IMR-90 (cell line): ENCODE data around the gene FCRL5. TPM values are rescaled to one million over a fixed set of nuclear protein-coding genes. Genes with fewer than 3 reads are reported as not detected.
"Not testable (repeated sequence)": the region's sequence is repeated elsewhere in the genome, so short reads cannot be mapped to it uniquely, and the experiment has no call there.

Experiments
- ATAC-seq: fragments of 200-7000 bp; cut with Tn5 transposase; 2 replicates; pipeline ENCODE4 v1.9.1; 2020; ENCODE audit warnings: low read depth, mild to moderate bottlenecking, moderate library complexity
- BruUV-seq: library from RNA; stranded (reverse); fragments of 400-500 nt; replicated peaks from 2 replicates; lab custom pipeline; 2021; lab: Mats Ljungman, UMichigan
- CTCF ChIA-PET: fragments of 300-600 bp; formaldehyde crosslinking; extraction: SDS; loops from one replicate; lab custom pipeline; 2021; ENCODE audit warnings: antibody characterized with exemption; lab: Yijun Ruan, JAX
- POLR2A ChIA-PET: fragments of 300-600 bp; sonication (Branson Sonifier 250); formaldehyde crosslinking; loops from one replicate; lab custom pipeline; 2022; ENCODE audit warnings: antibody characterized with exemption; ENCODE audit not compliant: unreplicated experiment; lab: Charles Lee
- DNase-seq: peaks from one replicate; pipeline ENCODE4 v3.0.0; 2013
- H2AFZ ChIP-seq: replicated peaks from 2 replicates; pipeline ENCODE3; 2013; ENCODE audit warnings: low read length, mild to moderate bottlenecking; ENCODE audit not compliant: poor library complexity
- H2AK5ac ChIP-seq: 2 replicates; pipeline ENCODE4 v1.6.1; 2013; ENCODE audit warnings: low read depth, low read length, inconsistent platforms
- H2AK9ac ChIP-seq: replicated peaks from 2 replicates; pipeline ENCODE3; 2013; ENCODE audit warnings: mild to moderate bottlenecking, low read depth, low read length, moderate library complexity; ENCODE audit not compliant: poor library complexity
- H2BK120ac ChIP-seq: 2 replicates; pipeline ENCODE4 v1.6.1; 2013; ENCODE audit warnings: low read depth, low read length, inconsistent platforms
- H2BK15ac ChIP-seq: 3 replicates; pipeline ENCODE4 v1.6.1; 2013; ENCODE audit warnings: low read depth, low read length, inconsistent platforms
- H2BK20ac ChIP-seq: 2 replicates; pipeline ENCODE4 v1.6.1; 2013; ENCODE audit warnings: low read depth, mild to moderate bottlenecking, inconsistent platforms, low read length, moderate library complexity
- H2BK5ac ChIP-seq: 2 replicates; pipeline ENCODE4 v1.6.1; 2013; ENCODE audit warnings: mild to moderate bottlenecking, low read depth, low read length, inconsistent platforms; ENCODE audit not compliant: poor library complexity, severe bottlenecking
- H3K14ac ChIP-seq: replicated peaks from 2 replicates; pipeline ENCODE4 v1.6.1; 2013; ENCODE audit warnings: low read depth, low read length, inconsistent platforms
- H3K18ac ChIP-seq: 2 replicates; pipeline ENCODE4 v1.6.1; 2013; ENCODE audit warnings: low read depth, low read length, control low read depth
- H3K23ac ChIP-seq: 2 replicates; pipeline ENCODE4 v1.6.1; 2013; ENCODE audit warnings: low read depth, low read length, inconsistent platforms
- H3K27ac ChIP-seq: 2 replicates; pipeline ENCODE4 v1.5.1; 2013; ENCODE audit warnings: mild to moderate bottlenecking, control low read depth, low read length; ENCODE audit not compliant: insufficient read depth
- H3K27me3 ChIP-seq: 2 replicates; pipeline ENCODE4 v1.6.1; 2013; ENCODE audit warnings: low read length; ENCODE audit not compliant: control insufficient read depth, insufficient read depth
- H3K36me3 ChIP-seq: 2 replicates; pipeline ENCODE4 v1.6.1; 2013; ENCODE audit warnings: low read length, mixed read lengths; ENCODE audit not compliant: control insufficient read depth, insufficient read depth
- H3K4ac ChIP-seq: 2 replicates; pipeline ENCODE4 v1.6.1; 2013; ENCODE audit warnings: low read depth, low read length, inconsistent platforms
- H3K4me1 ChIP-seq: 2 replicates; pipeline ENCODE4 v1.6.1; 2013; ENCODE audit warnings: low read length, mixed read lengths; ENCODE audit not compliant: control insufficient read depth, insufficient read depth
- H3K4me2 ChIP-seq: 2 replicates; pipeline ENCODE4 v1.6.1; 2013; ENCODE audit warnings: low read depth, mild to moderate bottlenecking, control low read depth, low read length, moderate library complexity
- H3K4me3 ChIP-seq: 2 replicates; pipeline ENCODE4 v1.5.1; 2013; ENCODE audit warnings: low read depth, mild to moderate bottlenecking, control low read depth, low read length, moderate library complexity; ENCODE audit not compliant: insufficient read depth
- H3K56ac ChIP-seq: 2 replicates; pipeline ENCODE4 v1.6.1; 2013; ENCODE audit warnings: low read length, inconsistent platforms; ENCODE audit not compliant: insufficient read depth; ENCODE audit errors: extremely low read depth
- H3K79me1 ChIP-seq, 2 experiments: 2 replicates each; pipeline ENCODE4 v1.6.1; 2013; ENCODE audit warnings: low read length in 2 of 2, inconsistent platforms in 1 of 2, low read depth in 1 of 2
- H3K9ac ChIP-seq: 2 replicates; pipeline ENCODE4 v1.6.1; 2013; ENCODE audit warnings: low read depth, low read length, control low read depth
- H3K9me1 ChIP-seq: 2 replicates; pipeline ENCODE4 v1.6.1; 2013; ENCODE audit warnings: low read length, inconsistent platforms; ENCODE audit not compliant: insufficient read depth
- H3K9me3 ChIP-seq: 2 replicates; pipeline ENCODE4 v1.6.1; 2013; ENCODE audit warnings: low read length; ENCODE audit not compliant: control insufficient read depth, insufficient read depth
- H4K20me1 ChIP-seq: 2 replicates; pipeline ENCODE4 v1.6.1; 2013; ENCODE audit warnings: low read length, inconsistent platforms; ENCODE audit not compliant: insufficient read depth
- H4K5ac ChIP-seq: 2 replicates; pipeline ENCODE4 v1.6.1; 2013; ENCODE audit warnings: mild to moderate bottlenecking, low read depth, low read length, control low read depth
- H4K8ac ChIP-seq, 2 experiments: 2 replicates each; pipeline ENCODE4 v1.6.1; 2013; ENCODE audit warnings: low read depth in 2 of 2, low read length in 2 of 2, control low read depth in 1 of 2, inconsistent platforms in 1 of 2
- H4K91ac ChIP-seq: 2 replicates; pipeline ENCODE4 v1.6.1; 2013; ENCODE audit warnings: low read depth, low read length, inconsistent platforms; ENCODE audit not compliant: insufficient read depth
- WGBS, 2 experiments: methylation state at CpG; one replicate each; pipeline versions ENCODE4 v1.1.5 to v1.1.7; 2013; ENCODE audit warnings: missing lambda C conversion rate in 2 of 2; ENCODE audit not compliant: insufficient read length in 1 of 2; ENCODE audit errors: extremely low coverage in 2 of 2; 5-methylcytosine and 5-hydroxymethylcytosine counted together
- dilution Hi-C: fragments of 300-500 bp; cut with HindIII; formaldehyde crosslinking; loops from one replicate; pipeline ENCODE4 v1.14.3; 2018; ENCODE audit warnings: low sequenced_read_pairs; ENCODE audit not compliant: unreplicated experiment
- in situ Hi-C: fragments of 300-500 bp; cut with MboI; formaldehyde crosslinking; loops from 3 replicates; pipeline ENCODE4 v1.14.3; 2019; ENCODE audit warnings: low sequenced_read_pairs, inconsistent platforms, mixed read lengths
- intact Hi-C: fragments of 100-400 bp; cut with micrococcal nuclease; formaldehyde crosslinking; loops from 2 replicates; pipeline ENCODE4 v1.10.0; 2022
- polyA plus RNA-seq, 3 experiments: library from polyadenylated mRNA; depleted of rRNA; stranded (reverse); fragments of >200 nt; gene quantifications; 2 replicates each; pipeline ENCODE4 v1.2.3, GENCODE V29; 2012; ENCODE audit warnings: low replicate concordance in 1 of 3
- total RNA-seq: library from RNA; depleted of rRNA; stranded (reverse); fragments of >200 nt; gene quantifications from 2 replicates; pipeline ENCODE4 v1.2.3, GENCODE V29; 2012

FCRL5 gene
- total and polyA plus RNA-seq, 2 of the 4 experiments (the other 2 are of a cell fraction), result not detected

DNA sequence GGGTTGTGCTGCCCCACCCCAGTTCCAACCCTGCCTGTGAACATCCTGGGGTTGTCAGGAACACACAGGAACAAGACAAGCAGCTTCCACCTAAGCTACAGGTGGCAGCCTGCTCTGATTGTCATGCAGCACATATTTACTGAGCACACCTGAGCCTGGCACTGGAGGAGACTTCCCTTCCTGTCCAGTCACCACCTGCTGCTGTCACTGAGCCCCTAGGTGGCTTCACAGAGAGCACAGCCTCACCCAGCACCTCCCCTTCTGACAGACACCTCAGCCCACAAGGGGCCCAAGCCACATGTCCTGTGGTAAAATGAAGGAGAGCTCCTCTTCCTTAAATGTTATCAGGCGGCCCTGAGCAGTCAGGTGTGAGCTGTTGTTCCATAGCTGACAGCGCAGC, 65.9 kb downstream of the FCRL5 start:
- not testable (repeated sequence) for H2AFZ ChIP-seq

More for the DNA sequence above, 65.9 kb downstream of the FCRL5 start:
- H3K14ac ChIP-seq, H3K4me2 ChIP-seq, H3K36me3 ChIP-seq, POLR2A ChIA-PET, H3K18ac ChIP-seq, H4K20me1 ChIP-seq, H4K8ac ChIP-seq, H3K27ac ChIP-seq, H4K91ac ChIP-seq, H2BK120ac ChIP-seq, DNase-seq, H2BK15ac ChIP-seq, H3K9me3 ChIP-seq, H2AK9ac ChIP-seq, intact Hi-C loops, H3K79me1 ChIP-seq, H4K5ac ChIP-seq, CTCF ChIA-PET, H3K56ac ChIP-seq, H3K9me1 ChIP-seq, H3K23ac ChIP-seq, H3K9ac ChIP-seq, BruUV-seq, H3K27me3 ChIP-seq, dilution Hi-C loops, H2BK5ac ChIP-seq, H3K4ac ChIP-seq, H3K4me3 ChIP-seq, ATAC-seq, H2AK5ac ChIP-seq, H2BK20ac ChIP-seq, H3K4me1 ChIP-seq: not testable (repeated sequence)
- no CpG with 5 or more reads among the region's 2 CpGs for WGBS, 2 experiments
- in situ Hi-C loops, result loop anchor here (5.0 kb wide), 1 partner anchor 119 kb away; no protein-coding TSS in a partner anchor
